GM19452 (cell line): Measurements from ENCODE around the gene GINS3.
"Not testable (repeated sequence)": the region's sequence is repeated elsewhere in the genome, so short reads cannot be mapped to it uniquely, and the experiment has no call there.

Source experiments
- ATAC-seq: cut with Tn5 transposase; IDR thresholded peaks from one replicate; pipeline ENCODE4 v1.9.1; 2021; ENCODE audit not compliant: unreplicated experiment

The GINS3 gene

DNA sequence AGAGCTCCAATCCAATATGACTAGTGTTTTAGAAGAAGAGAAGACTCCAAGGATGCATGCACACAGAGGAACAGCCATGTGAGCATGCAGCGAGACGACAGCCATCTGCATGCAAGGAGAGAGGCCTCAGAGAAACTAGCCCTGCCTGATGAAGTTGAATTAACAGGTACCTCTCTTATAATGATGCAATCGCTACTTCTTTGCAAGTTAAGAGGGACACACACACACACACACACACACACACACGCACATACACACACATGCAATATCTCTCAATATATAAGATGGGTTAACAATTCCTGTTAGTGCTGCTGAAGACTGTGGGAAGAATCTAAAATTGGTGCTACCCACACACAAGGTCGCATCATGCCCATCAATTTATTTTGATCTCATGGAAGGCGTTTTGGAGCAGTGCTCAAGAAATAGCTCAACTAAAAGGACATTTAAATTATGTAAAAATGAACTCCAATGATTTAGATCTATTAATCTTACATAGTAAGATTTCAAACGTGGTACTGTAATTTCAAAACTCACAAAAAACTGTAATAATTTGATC lies 7.0 kb upstream of the GINS3 start:
- ATAC-seq: no peak

DNA sequence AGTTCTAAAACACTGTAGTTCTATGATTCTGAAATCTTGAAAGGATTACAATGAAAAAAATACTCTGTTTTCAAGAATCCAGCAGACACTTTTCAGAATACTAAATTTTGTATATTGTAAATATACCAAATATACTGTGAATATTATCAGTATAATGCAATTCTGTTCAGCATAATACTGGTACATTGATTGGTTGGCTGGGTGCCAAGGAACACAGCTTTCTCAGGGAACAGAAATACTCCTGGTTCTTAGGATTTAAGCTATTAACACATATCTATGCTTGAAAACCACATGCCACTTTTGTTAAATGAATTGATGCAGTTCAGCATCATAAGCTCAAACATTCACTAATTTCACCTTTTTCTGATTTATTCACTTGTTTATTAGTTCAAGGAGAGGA lies 2.5 kb upstream of the GINS3 start:
- no peak for ATAC-seq

DNA sequence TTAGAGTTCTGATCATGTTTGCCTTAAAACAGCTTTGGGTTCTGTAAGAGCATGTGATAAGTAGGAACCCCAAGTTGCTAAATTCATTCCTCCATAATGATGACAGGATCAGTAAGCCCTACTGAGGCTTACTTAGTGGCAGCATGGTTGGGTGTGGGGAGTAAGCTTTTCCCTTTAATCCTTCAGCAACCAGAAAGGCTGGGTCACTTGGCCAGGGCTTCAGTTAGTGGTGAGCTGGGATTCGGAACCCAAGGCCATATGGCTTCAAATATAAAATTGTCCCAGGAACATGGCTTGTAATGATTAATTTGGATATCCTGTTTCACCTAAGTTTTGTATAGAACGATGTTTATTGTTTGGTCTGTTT lies 850 bp downstream of the GINS3 start:
- peak; percentile 28 for ATAC-seq

DNA sequence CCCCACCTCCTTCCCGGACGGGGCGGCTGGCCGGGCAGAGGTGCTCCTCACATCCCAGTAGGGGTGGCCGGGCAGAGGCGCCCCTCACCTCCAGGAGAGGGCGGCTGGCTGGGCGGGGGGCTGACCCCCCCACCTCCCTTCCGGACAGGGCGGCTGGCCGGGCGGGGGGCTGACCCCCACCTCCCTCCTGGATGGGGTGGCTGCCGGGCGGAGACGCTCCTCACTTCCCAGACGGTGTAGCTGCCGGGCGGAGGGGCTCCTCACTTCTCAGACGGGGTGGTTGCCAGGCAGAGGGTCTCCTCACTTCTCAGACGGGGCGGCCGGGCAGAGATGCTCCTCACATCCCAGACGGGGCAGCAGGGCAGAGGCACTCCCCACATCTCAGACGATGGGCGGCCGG lies 4.6 kb downstream of the GINS3 start:
- not testable (repeated sequence) for ATAC-seq

- ATAC-seq: no peak
These were observed 7.7 kb downstream of the GINS3 start for GRCh38 chr16:58399718-58400633.

- not testable (repeated sequence) for ATAC-seq
These were observed 9.0 kb downstream of the GINS3 start for GRCh38 chr16:58401305-58401704.

- ATAC-seq: no peak
These were observed 10.5 kb downstream of the GINS3 start for GRCh38 chr16:58402796-58403195.

GRCh38 chr16:58409316-58409973 lies 17.2 kb downstream of the GINS3 start:
- ATAC-seq: no peak

- ATAC-seq: no peak
These were observed 19.1 kb downstream of the GINS3 start for GRCh38 chr16:58411336-58411735.

- ATAC-seq: no peak
These were observed 19.7 kb downstream of the GINS3 start for GRCh38 chr16:58411736-58412614.

GRCh38 chr16:58412615-58412970 lies 20.3 kb downstream of the GINS3 start:
- not testable (repeated sequence) for ATAC-seq

DNA sequence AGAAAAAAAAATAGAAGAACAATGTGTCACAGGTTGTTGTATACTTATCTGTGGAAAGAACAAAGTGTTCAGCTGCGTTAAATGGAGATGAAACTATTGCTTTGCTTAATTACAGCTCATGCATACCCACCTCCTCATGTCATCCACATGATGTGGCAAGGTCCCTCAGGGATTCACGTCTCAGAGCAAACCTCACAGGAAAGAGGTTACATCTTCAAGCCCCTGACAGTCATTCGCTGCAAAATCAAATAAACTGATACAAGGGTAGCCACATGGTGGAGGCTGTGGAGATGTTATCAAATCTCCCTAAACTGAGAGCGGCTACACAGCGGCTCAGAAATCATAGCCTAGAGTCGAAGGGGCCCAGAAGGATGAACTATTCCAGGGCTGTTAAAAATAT lies 21.1 kb downstream of the GINS3 start:
- ATAC-seq: no peak

DNA sequence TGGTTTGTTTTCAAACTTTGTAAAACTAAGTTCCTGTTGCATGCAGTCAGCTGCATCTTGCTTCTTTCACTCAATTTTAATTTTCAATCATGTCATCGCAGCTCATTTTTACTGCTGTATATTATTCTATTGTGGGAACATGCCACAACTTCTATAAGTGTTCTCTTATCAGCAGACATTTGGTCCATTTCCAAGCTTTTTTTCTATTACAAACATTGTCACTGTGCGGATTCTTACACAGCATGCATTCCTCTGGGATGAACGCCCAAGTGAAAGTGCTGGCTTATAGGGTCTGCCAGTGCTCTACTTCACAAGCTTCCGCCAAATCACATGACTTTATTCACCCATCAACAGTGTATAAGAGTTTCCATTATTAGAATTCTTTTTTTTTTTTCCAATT lies 22.7 kb downstream of the GINS3 start:
- ATAC-seq: no peak

GRCh38 chr16:58415961-58416360 lies 23.7 kb downstream of the GINS3 start:
- ATAC-seq: not testable (repeated sequence)

DNA sequence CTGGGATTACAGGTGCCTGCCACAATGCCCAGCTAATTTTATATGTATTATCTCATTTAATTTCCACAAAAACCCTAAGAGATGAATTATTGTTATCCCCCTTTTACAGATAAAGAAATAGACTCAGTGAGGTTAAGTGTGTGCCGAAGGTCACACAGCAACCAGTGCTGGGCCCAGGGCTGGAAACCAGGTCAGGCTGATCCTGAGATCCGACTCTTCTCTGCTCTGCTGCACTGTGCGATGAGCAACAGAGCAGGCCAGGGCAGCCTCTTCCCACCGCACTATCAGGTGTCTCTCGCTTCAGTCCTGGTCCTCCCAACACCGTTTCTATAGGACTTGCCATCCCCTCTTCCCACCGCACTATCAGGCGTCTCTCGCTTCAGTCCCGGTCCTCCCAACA lies 24.8 kb downstream of the GINS3 start:
- ATAC-seq: no peak

DNA sequence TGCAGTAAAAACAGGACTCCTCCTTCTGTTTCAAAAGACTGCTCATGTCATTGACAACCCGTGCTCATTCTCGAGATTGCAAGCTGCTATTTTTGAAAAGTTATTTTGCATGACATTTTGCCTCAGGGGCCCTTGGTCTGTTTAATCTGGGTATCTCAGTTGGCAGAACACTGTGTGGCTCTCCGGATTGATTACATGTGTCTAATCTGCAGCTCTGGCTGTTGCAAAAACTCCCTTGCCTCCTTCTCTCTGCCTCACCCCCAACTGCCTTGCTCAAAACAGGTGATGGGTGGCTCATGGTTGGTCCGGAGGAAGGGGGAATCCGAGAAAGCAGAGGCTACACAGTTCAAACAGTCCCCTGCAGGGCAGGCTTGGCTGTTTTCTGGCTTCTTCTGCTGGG lies 25.3 kb downstream of the GINS3 start:
- ATAC-seq: no peak

DNA sequence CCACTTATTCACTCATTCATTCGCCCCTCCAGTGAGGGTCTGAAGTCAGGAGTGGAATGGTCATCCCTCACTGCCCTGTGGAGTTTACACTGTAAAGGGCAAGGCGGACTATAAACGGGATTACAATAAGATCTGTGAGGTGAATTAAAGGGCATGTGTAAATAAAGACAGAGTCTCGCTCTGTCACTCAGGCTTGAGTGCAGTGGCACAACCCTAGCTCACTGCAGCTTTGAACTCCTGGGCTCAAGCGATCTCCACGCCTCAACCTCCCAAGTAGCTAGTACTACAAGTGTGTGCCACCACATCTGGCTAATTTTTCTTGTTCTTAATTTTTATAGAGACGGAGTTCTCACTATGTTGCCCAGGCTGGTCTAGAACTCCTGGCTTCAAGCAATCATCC lies 25.8 kb downstream of the GINS3 start:
- no peak for ATAC-seq

DNA sequence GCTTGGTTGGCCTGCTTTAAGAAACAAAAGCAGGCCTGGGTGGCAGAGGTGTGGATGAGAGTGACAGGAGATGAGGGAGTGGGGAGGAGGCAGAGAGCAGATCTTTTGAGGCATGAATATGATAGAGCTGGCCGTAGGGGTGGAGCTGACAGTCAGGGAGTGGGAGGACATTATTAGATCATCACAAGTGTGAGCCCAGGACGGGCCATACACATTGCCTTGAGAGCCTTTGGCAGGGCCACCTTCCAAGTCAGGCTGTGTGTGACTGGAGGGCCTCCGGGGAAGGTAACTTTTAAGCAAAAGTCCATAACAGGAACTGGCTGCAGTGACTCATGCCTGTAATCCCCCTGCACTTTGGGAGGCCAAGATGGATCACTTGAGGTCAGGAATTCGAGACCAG lies 26.3 kb downstream of the GINS3 start:
- ATAC-seq: no peak

- ATAC-seq: no peak
These were observed 27.1 kb downstream of the GINS3 start for GRCh38 chr16:58419241-58419990.

- no peak for ATAC-seq
These were observed 28.8 kb downstream of the GINS3 start for GRCh38 chr16:58421059-58421458.

DNA sequence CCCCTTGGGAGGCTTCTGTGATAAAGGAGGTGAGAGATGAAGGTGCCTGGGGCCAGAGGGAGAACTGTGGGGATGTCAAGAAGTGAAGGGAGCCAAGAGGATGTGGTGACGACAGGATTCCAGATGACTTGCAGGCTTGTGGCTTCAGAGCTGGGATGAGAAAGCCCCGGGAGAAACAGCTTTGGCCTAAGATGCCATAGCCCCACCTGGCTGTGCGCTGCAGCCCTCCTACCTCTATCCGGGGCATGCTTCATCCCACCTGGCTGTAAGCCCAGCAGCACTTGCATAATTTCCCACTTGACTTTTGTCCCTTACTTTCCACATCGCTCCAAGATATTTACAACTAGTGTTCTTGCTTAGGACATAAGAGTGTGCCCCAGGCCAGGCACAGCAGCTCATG lies 29.3 kb downstream of the GINS3 start:
- no peak for ATAC-seq
